Muscle of arm (tissue), 12 donors: Measurements from ENCODE around the gene GCNT2. TPM values are rescaled to one million over a fixed set of nuclear protein-coding genes. Genes with fewer than 3 reads are reported as not detected.
"Not testable (repeated sequence)": the region's sequence is repeated elsewhere in the genome, so short reads cannot be mapped to it uniquely, and the experiment has no call there.

Experiments used
- DNase-seq: peaks from one replicate; pipeline ENCODE4 v3.0.0-alpha.2; 2013
- polyA plus RNA-seq, 12 donors: library from polyadenylated mRNA; unstranded; fragments of 120-200 nt; gene quantifications; one replicate each; pipeline ENCODE4 v1.2.1, GENCODE V29; 2013; ENCODE audit not compliant: insufficient read length in 12 of 12

GCNT2 gene
- polyA plus RNA-seq, 12 donors, result 2.4 to 10.2 (median 3.6) TPM; not detected in 1

- DNase-seq, result no peak
Observed at GRCh38 chr6:10543488-10543887, 22.3 kb downstream of the GCNT2 start.

- no peak for DNase-seq
Observed at GRCh38 chr6:10545482-10545881, 24.3 kb downstream of the GCNT2 start.

GRCh38 chr6:10547809-10548208 lies 26.7 kb downstream of the GCNT2 start:
- no peak for DNase-seq

GRCh38 chr6:10550764-10551163 lies 29.6 kb downstream of the GCNT2 start:
- DNase-seq, result no peak

GRCh38 chr6:10552270-10552810 lies 31.2 kb downstream of the GCNT2 start:
- no peak for DNase-seq

- no peak for DNase-seq
Observed at GRCh38 chr6:10553871-10554270, 32.7 kb downstream of the GCNT2 start.

- DNase-seq, result no peak
Observed at GRCh38 chr6:10554826-10555225, 33.7 kb downstream of the GCNT2 start.

- peak; percentile 36 for DNase-seq
Observed at GRCh38 chr6:10555625-10556309, 34.6 kb downstream of the GCNT2 start.

GRCh38 chr6:10556589-10556988 lies 35.4 kb downstream of the GCNT2 start:
- no peak for DNase-seq

GRCh38 chr6:10556992-10557391 lies 35.8 kb downstream of the GCNT2 start:
- no peak for DNase-seq

GRCh38 chr6:10557913-10558312 lies 36.8 kb downstream of the GCNT2 start:
- no peak for DNase-seq

GRCh38 chr6:10558565-10558964 lies 37.4 kb downstream of the GCNT2 start:
- no peak for DNase-seq

- DNase-seq, result no peak
Observed at GRCh38 chr6:10559522-10560152, 38.5 kb downstream of the GCNT2 start.

- DNase-seq, result no peak
Observed at GRCh38 chr6:10561611-10562199, 40.6 kb downstream of the GCNT2 start.

GRCh38 chr6:10564975-10565673 lies 44.0 kb downstream of the GCNT2 start:
- no peak for DNase-seq

GRCh38 chr6:10565913-10566312 lies 44.8 kb downstream of the GCNT2 start:
- DNase-seq, result no peak

GRCh38 chr6:10567256-10568026 lies 46.3 kb downstream of the GCNT2 start:
- no peak for DNase-seq

- no peak for DNase-seq
Observed at GRCh38 chr6:10569392-10570127, 48.4 kb downstream of the GCNT2 start.

- DNase-seq, result not testable (repeated sequence)
Observed at GRCh38 chr6:10575519-10575918, 54.4 kb downstream of the GCNT2 start.

GRCh38 chr6:10576226-10576625 lies 55.1 kb downstream of the GCNT2 start:
- no peak for DNase-seq

- DNase-seq, result no peak
Observed at GRCh38 chr6:10577112-10577511, 56.0 kb downstream of the GCNT2 start.
